Common myeloid progenitor, CD34-positive (primary cell): Measurements from ENCODE around the gene ZDHHC8.

Experiments
- CTCF ChIA-PET: fragments of 350-600 bp; sonication (Branson Sonifier 250); formaldehyde crosslinking; loops from one replicate; lab custom pipeline; 2021; ENCODE audit warnings: antibody characterized with exemption; lab: Charles Lee
- POLR2A ChIA-PET: fragments of 350-600 bp; sonication (Branson Sonifier 250); formaldehyde crosslinking; loops from one replicate; lab custom pipeline; 2021; ENCODE audit warnings: antibody characterized with exemption; lab: Charles Lee
- DNase-seq, 3 donors: peaks; one replicate each; pipeline versions ENCODE4 v3.0.0 to v3.0.0-alpha.2; 2013
- H3K27ac ChIP-seq, 2 experiments: 1 replicate in 1 of 2; 2 replicates in 1 of 2; pipeline ENCODE4 v1.7.0; 2013; ENCODE audit warnings: inconsistent platforms in 2 of 2, low read length in 2 of 2, mild to moderate bottlenecking in 2 of 2, low read depth in 1 of 2, moderate library complexity in 1 of 2; ENCODE audit not compliant: severe bottlenecking in 2 of 2, insufficient read depth in 1 of 2, poor library complexity in 1 of 2
- H3K27me3 ChIP-seq, 5 experiments: replicated peaks in 2 of 5; 1 replicate in 3 of 5; 2 replicates in 2 of 5; pipeline versions ENCODE4 v1.6.1 to v1.7.0; 2013; ENCODE audit warnings: low read length in 4 of 5, mild to moderate bottlenecking in 2 of 5, moderate library complexity in 2 of 5, inconsistent platforms in 1 of 5; ENCODE audit not compliant: insufficient read depth in 5 of 5, control insufficient read depth in 4 of 5
- H3K36me3 ChIP-seq, 4 experiments: 1 replicate in 2 of 4; 2 replicates in 2 of 4; pipeline versions ENCODE4 v1.6.1 to v1.7.0; 2013; ENCODE audit warnings: low read length in 3 of 4, control low read depth in 1 of 4, mild to moderate bottlenecking in 1 of 4; ENCODE audit not compliant: control insufficient read depth in 4 of 4, insufficient read depth in 4 of 4
- H3K4me1 ChIP-seq, 4 experiments: 1 replicate in 3 of 4; 2 replicates in 1 of 4; pipeline versions ENCODE4 v1.6.1 to v1.7.1; 2013; ENCODE audit warnings: low read length in 3 of 4, mild to moderate bottlenecking in 3 of 4, control low read depth in 1 of 4, inconsistent platforms in 1 of 4, moderate library complexity in 1 of 4; ENCODE audit not compliant: control insufficient read depth in 4 of 4, insufficient read depth in 4 of 4; ENCODE audit errors: control extremely low read depth in 1 of 4
- H3K4me3 ChIP-seq, 7 experiments: 1 replicate in 4 of 7; 2 replicates in 3 of 7; pipeline versions ENCODE4 v1.5.1 to v1.7.0; 2013; ENCODE audit warnings: mild to moderate bottlenecking in 7 of 7, low read length in 6 of 7, moderate library complexity in 6 of 7, inconsistent platforms in 2 of 7, low read depth in 2 of 7, control low read depth in 1 of 7; ENCODE audit not compliant: insufficient read depth in 4 of 7, control insufficient read depth in 1 of 7; ENCODE audit errors: extremely low read depth in 1 of 7
- H3K9me3 ChIP-seq, 5 experiments: 1 replicate in 4 of 5; 2 replicates in 1 of 5; pipeline versions ENCODE4 v1.6.1 to v1.7.1; 2013; ENCODE audit warnings: low read length in 4 of 5, mild to moderate bottlenecking in 2 of 5, inconsistent platforms in 1 of 5, low read depth in 1 of 5, moderate library complexity in 1 of 5; ENCODE audit not compliant: control insufficient read depth in 4 of 5, insufficient read depth in 2 of 5; ENCODE audit errors: control extremely low read depth in 1 of 5
- WGBS: methylation state at CpG from one replicate; pipeline ENCODE4 v1.1.5; 2013; ENCODE audit not compliant: insufficient coverage; 5-methylcytosine and 5-hydroxymethylcytosine counted together

ZDHHC8 gene

GRCh38 chr22:20137113-20137512, 5.5 kb downstream of the ZDHHC8 start:
- H3K27me3 ChIP-seq, result no peaks in the 10 kb centered on the region
- H3K27ac ChIP-seq, result no peak overlapping the region
- H3K36me3 ChIP-seq, result peaks cover 0 to 28% (median 11%) of the 10 kb centered on the region in 4 experiments
- peaks cover 0 to 49% (median 45%) of the 10 kb centered on the region in 4 experiments for H3K4me1 ChIP-seq
- ChIA-PET POLR2A (no interaction called here), CTCF (interaction anchor here (1.3 kb wide), 1 partner anchor 20 kb away, joined by 3 read pairs; no protein-coding TSS in a partner anchor)
- H3K9me3 ChIP-seq, result no peaks in the 10 kb centered on the region
- no peak for DNase-seq
- 90% methylated on average over 13 of the region's 13 CpGs for WGBS
- H3K4me3 ChIP-seq, result no peak overlapping the region

- H3K4me3 ChIP-seq, result peak overlapping the region in 1 of 7 experiments; percentile 10
- CTCF ChIA-PET, result no interaction called here
- 35% methylated on average over 19 of the region's 26 CpGs for WGBS
Measured at GRCh38 chr22:20137671-20138416, 6.2 kb downstream of the ZDHHC8 start.

DNA sequence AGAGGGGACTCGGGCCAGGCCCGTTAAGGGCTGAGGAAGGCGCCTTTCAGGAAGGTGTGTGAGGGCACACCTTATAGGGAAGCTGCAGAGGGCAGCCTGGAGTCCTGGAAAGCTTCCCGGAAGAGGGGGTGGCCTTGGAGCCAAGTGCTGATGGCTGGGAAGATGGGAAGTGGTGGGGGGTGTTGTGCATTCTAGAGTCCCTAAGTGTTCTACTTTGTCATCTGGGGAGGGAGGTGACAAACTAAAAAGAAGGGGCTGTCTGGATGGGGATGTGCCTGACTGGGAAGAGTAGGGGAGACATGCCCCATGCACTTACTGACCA, 6.8 kb downstream of the ZDHHC8 start:
- DNase-seq, result no peak
- CTCF ChIA-PET, result interaction anchor here (1.0 kb wide), 1 partner anchor 316 kb away, joined by 3 read pairs; no protein-coding TSS in a partner anchor
- POLR2A ChIA-PET, result no interaction called here
- Histone ChIP-seq H3K27me3 (no peaks in the 10 kb centered on the region), H3K9me3 (no peaks in the 10 kb centered on the region), H3K4me3 (no peak overlapping the region), H3K4me1 (peaks cover 0 to 37% (median 32%) of the 10 kb centered on the region in 4 experiments), H3K27ac (no peak overlapping the region), H3K36me3 (peaks cover 0 to 35% (median 15%) of the 10 kb centered on the region in 4 experiments)
- WGBS, result 100% methylated on average over 1 of the region's 4 CpGs

More at GRCh38 chr22:20137671-20138416, 6.2 kb downstream of the ZDHHC8 start:
- H3K27ac ChIP-seq, result no peak overlapping the region
- peaks cover 0 to 33% (median 12%) of the 10 kb centered on the region in 4 experiments for H3K36me3 ChIP-seq
- DNase-seq, result no peak
- H3K27me3 ChIP-seq, result no peaks in the 10 kb centered on the region
- POLR2A ChIA-PET, result no interaction called here
- peaks cover 0 to 41% (median 37%) of the 10 kb centered on the region in 4 experiments for H3K4me1 ChIP-seq
- no peaks in the 10 kb centered on the region for H3K9me3 ChIP-seq

- Histone ChIP-seq H3K9me3 (no peaks in the 10 kb centered on the region), H3K4me3 (no peak overlapping the region), H3K4me1 (peaks cover 0 to 34% (median 31%) of the 10 kb centered on the region in 4 experiments), H3K27ac (no peak overlapping the region), H3K27me3 (no peaks in the 10 kb centered on the region), H3K36me3 (peaks cover 0 to 37% (median 16%) of the 10 kb centered on the region in 4 experiments)
- ChIA-PET CTCF (interaction anchor here (1.0 kb wide), 1 partner anchor 315 kb away, joined by 3 read pairs; no protein-coding TSS in a partner anchor), POLR2A (no interaction called here)
- 96% methylated on average over 16 of the region's 16 CpGs for WGBS
- DNase-seq, result no peak
Measured at GRCh38 chr22:20138868-20139267, 7.3 kb downstream of the ZDHHC8 start.

- Histone ChIP-seq H3K9me3 (no peaks in the 10 kb centered on the region), H3K4me3 (no peak overlapping the region), H3K36me3 (peaks cover 0 to 38% (median 19%) of the 10 kb centered on the region in 4 experiments), H3K27me3 (no peaks in the 10 kb centered on the region), H3K4me1 (peaks cover 0 to 32% (median 28%) of the 10 kb centered on the region in 4 experiments), H3K27ac (no peak overlapping the region)
- 97% methylated on average over 35 of the region's 36 CpGs for WGBS
- CTCF ChIA-PET, result interaction anchor here (1.0 kb wide), 1 partner anchor 315 kb away, joined by 3 read pairs; no protein-coding TSS in a partner anchor
- POLR2A ChIA-PET, result no interaction called here
- no peak for DNase-seq
Measured at GRCh38 chr22:20139391-20140106, 7.9 kb downstream of the ZDHHC8 start.

GRCh38 chr22:20140107-20140445, 8.5 kb downstream of the ZDHHC8 start:
- WGBS, result 96% methylated on average over 10 of the region's 11 CpGs
- H3K4me3 ChIP-seq, result no peak overlapping the region
- H3K27me3 ChIP-seq, result no peaks in the 10 kb centered on the region
- H3K36me3 ChIP-seq, result peaks cover 0 to 40% (median 20%) of the 10 kb centered on the region in 4 experiments
- ChIA-PET CTCF (no interaction called here), POLR2A (no interaction called here)
- H3K4me1 ChIP-seq, result peaks cover 0 to 32% (median 28%) of the 10 kb centered on the region in 4 experiments
- no peak overlapping the region for H3K27ac ChIP-seq
- H3K9me3 ChIP-seq, result no peaks in the 10 kb centered on the region
- DNase-seq, result no peak

GRCh38 chr22:20140521-20140964, 8.9 kb downstream of the ZDHHC8 start:
- Histone ChIP-seq H3K4me3 (no peak overlapping the region), H3K27me3 (no peaks in the 10 kb centered on the region), H3K9me3 (no peaks in the 10 kb centered on the region), H3K36me3 (peaks cover 0 to 43% (median 21%) of the 10 kb centered on the region in 4 experiments), H3K4me1 (peaks cover 0 to 28% (median 25%) of the 10 kb centered on the region in 4 experiments), H3K27ac (no peak overlapping the region)
- CTCF ChIA-PET, result no interaction called here
- WGBS, result 97% methylated on average over 16 of the region's 17 CpGs
- DNase-seq, result no peak
- POLR2A ChIA-PET, result no interaction called here
